ENCODE results near the gene DCPS. TPM values are rescaled to one million over a fixed set of nuclear protein-coding genes. Genes with fewer than 3 reads are reported as not detected.

The DCPS gene
- total and polyA plus RNA-seq, 8 donors, result 16.4 to 24.4 (median 21.5) TPM

DNA sequence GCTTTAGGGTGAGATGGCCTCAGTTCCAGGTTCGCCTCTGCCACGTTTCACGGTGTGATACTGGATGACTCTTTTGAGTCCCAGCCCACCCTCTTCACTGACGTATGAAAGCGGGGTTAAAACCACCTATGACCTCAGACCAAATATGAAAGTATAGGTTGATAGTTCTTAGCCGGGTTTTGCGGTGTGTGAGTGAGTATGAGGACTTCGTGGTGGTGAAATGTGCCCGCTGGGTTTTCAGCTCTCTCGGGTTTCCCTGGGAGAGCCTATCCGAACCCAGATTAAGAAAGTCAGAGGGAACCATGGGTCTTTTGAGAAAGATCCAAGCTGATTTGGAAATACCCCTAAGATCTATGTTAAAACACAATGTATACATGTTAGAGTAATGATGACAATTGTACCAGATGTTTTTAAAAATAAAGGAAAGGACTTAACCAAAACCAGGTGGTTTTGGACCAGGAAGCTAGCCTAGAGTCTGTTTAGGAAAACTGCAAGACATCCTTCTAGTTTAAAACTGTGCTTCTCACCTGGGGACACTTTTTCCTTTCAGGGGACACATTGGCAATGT lies 25.9 kb downstream of the DCPS start:
- H3K4me3 ChIP-seq, result no peak overlapping the region
- no peak for ATAC-seq
- H3K36me3 ChIP-seq, result peaks cover 0 to 26% of the 10 kb centered on the region in 2 donors
- intact Hi-C loops (cut with DNase I), result no loop called here
- no peaks in the 10 kb centered on the region for H3K9me3 ChIP-seq
- DNase-seq, result no peak
- no peaks in the 10 kb centered on the region for H3K4me1 ChIP-seq
- no peaks in the 10 kb centered on the region for H3K27me3 ChIP-seq
- TF ChIP-seq, protein P1, sequence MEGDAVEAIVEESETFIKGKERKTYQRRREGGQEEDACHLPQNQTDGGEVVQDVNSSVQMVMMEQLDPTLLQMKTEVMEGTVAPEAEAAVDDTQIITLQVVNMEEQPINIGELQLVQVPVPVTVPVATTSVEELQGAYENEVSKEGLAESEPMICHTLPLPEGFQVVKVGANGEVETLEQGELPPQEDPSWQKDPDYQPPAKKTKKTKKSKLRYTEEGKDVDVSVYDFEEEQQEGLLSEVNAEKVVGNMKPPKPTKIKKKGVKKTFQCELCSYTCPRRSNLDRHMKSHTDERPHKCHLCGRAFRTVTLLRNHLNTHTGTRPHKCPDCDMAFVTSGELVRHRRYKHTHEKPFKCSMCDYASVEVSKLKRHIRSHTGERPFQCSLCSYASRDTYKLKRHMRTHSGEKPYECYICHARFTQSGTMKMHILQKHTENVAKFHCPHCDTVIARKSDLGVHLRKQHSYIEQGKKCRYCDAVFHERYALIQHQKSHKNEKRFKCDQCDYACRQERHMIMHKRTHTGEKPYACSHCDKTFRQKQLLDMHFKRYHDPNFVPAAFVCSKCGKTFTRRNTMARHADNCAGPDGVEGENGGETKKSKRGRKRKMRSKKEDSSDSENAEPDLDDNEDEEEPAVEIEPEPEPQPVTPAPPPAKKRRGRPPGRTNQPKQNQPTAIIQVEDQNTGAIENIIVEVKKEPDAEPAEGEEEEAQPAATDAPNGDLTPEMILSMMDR (IDR thresholded peaks at IDR 0.05), result no peak
- no peak overlapping the region for H3K27ac ChIP-seq

DNA sequence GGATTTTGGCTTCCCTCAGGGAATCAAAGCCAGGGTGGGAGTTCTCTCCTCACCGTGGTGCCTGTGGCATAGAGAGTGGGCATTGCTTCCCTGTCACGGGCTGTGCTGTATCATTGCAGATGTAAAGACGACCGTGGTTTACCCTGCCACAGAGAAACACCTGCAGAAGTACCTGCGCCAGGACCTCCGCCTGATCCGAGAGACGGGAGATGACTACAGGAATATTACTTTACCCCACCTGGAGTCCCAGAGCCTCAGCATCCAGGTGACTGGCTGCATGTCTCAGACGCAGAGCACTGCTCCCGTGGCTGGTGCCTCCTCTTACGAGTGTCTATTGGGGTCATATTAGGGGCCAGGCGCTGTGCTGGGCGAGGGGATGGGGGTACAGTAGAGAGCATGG lies 27.4 kb downstream of the DCPS start:
- ATAC-seq (no peak), DNase-seq (peak in 1 of 4 donors; percentile 9)
- Histone ChIP-seq H3K4me3 (no peak overlapping the region), H3K27ac (no peak overlapping the region), H3K4me1 (peaks cover 0 to 7% of the 10 kb centered on the region in 2 donors), H3K9me3 (no peaks in the 10 kb centered on the region), H3K36me3 (peaks cover 0 to 26% of the 10 kb centered on the region in 2 donors), H3K27me3 (no peaks in the 10 kb centered on the region)
- intact Hi-C loops (cut with DNase I), result no loop called here
- TF ChIP-seq, protein P1 (IDR thresholded peaks at IDR 0.05), result no peak

DNA sequence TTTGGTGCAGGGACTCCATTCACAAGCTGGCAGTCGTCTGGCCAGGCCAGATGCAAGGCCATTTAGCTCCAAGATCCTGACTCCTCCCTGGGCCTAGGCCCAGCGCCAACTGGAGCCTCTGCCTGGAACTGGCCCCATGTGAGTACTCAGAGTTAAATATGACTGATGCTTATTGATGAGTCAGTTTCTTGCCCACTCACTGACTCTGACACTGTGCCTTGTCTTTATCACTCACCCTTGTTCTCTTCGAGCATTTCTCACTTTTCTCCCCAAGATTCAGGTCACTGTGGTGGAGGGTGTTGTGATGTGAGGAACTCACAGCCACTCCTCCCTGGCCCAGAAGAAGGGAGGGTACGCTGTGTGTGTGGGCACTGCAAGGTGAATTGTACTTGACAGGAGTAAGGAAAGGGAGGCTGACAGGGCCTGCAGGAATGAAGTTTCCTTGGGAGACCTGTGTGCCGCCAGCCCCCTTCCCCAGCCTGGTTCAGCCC lies 28.4 kb downstream of the DCPS start:
- peaks cover 0 to 16% of the 10 kb centered on the region in 2 donors for H3K4me1 ChIP-seq
- TF ChIP-seq, protein P1 (IDR thresholded peaks at IDR 0.05), result no peak
- H3K36me3 ChIP-seq, result peaks cover 0 to 26% of the 10 kb centered on the region in 2 donors
- no peaks in the 10 kb centered on the region for H3K27me3 ChIP-seq
- H3K4me3 ChIP-seq, result no peak overlapping the region
- peak; percentile 53 for ATAC-seq
- no peak overlapping the region for H3K27ac ChIP-seq
- no peaks in the 10 kb centered on the region for H3K9me3 ChIP-seq
- DNase-seq, result no peak
- intact Hi-C loops (cut with DNase I), result no loop called here

DNA sequence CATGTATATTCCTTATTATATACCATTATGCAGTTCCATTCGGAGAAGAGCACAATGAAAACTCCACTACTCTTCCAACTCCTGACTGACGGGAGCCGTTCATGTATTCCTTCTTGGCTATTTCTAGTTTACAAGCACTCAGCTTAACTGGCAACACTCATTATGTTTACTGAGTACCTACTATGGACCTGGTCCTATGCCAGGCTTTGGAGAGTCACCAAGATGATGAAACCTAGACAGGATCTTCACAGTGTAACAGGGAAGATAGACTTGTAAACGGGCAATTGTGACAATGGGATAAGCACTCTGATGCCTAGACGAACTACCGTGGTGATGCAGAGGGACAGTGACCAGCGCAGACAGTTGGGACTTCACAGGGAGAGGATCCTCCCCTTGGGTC lies 29.3 kb downstream of the DCPS start:
- intact Hi-C loops (cut with DNase I), result no loop called here
- Histone ChIP-seq H3K27me3 (no peaks in the 10 kb centered on the region), H3K4me1 (peaks cover 0 to 18% of the 10 kb centered on the region in 2 donors), H3K27ac (no peak overlapping the region), H3K4me3 (no peak overlapping the region), H3K9me3 (no peaks in the 10 kb centered on the region), H3K36me3 (peaks cover 0 to 26% of the 10 kb centered on the region in 2 donors)
- ATAC-seq (no peak), DNase-seq (no peak)
- TF ChIP-seq, protein P1 (IDR thresholded peaks at IDR 0.05), result no peak

DNA sequence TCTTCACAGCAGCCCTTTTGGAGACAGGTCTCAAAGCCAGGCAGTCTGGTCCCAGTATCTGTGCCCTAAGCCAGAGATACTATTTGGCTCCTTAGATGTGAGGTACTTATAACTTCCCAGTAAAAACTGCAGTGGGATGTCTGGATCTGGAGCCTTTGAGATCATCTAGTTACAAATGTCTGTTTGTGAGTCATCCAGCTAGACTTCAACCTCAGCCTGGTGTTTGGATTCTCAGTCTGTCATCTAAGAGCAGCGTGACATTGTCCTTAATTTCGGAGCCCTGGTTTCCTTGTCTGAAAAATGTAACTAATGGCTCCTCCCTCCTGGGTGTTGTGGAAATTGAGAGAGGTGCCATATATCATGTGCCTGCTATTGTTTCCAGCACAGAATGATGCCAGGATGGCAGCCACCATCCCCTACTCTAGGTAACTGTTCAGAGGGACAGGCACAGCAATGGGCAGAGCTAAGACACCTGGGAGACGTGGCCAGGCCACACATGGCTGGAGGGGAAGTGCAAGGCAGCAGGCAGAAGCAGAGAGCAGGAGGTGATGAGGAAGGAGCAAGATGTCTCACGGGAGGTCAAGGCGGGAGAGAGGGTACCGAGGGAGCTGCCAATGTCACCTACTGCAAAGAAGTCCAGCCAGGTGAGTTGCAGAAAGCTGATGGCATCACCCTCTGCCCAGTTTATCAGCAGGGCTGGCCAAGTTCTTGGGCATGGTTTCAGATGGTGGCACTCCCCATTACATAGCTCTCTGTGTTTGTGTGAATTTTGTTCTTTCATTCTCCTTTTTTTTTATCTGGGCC lies 31.0 kb downstream of the DCPS start:
- no peak for ATAC-seq
- Histone ChIP-seq H3K9me3 (no peaks in the 10 kb centered on the region), H3K36me3 (peaks cover 0 to 42% of the 10 kb centered on the region in 2 donors), H3K4me3 (no peak overlapping the region), H3K4me1 (peaks cover 8 to 24% of the 10 kb centered on the region in 2 donors), H3K27me3 (no peaks in the 10 kb centered on the region), H3K27ac (no peak overlapping the region)
- intact Hi-C loops (cut with DNase I), result no loop called here
- TF ChIP-seq, protein P1 (IDR thresholded peaks at IDR 0.05), result no peak
- DNase-seq, result no peak

Measured in left lung (tissue), 10 donors.